GM12873 (cell line): Measurements from ENCODE around the gene PDX1.

Source experiments
- CTCF ChIP-seq: IDR thresholded peaks from 2 replicates; pipeline ENCODE4 v1.5.1; 2012; ENCODE audit warnings: low read depth, mild to moderate bottlenecking, moderate library complexity, low read length, control low read depth; ENCODE audit not compliant: insufficient read depth; ENCODE audit errors: missing control alignments

The PDX1 gene

GRCh38 chr13:27969866-27970229 is 50.0 kb downstream of the PDX1 start:
- no peak for TF ChIP-seq CTCF

GRCh38 chr13:27970382-27971235 is 50.8 kb downstream of the PDX1 start:
- no peak for TF ChIP-seq CTCF

GRCh38 chr13:27971236-27971645 is 51.4 kb downstream of the PDX1 start:
- no peak for TF ChIP-seq CTCF

GRCh38 chr13:27971776-27972477 is 52.1 kb downstream of the PDX1 start:
- TF ChIP-seq CTCF = no peak

GRCh38 chr13:27972478-27972820 is 52.6 kb downstream of the PDX1 start:
- no peak for TF ChIP-seq CTCF

GRCh38 chr13:27973291-27973690 is 53.5 kb downstream of the PDX1 start:
- TF ChIP-seq CTCF = no peak

GRCh38 chr13:27973961-27974662 is 54.3 kb downstream of the PDX1 start:
- no peak for TF ChIP-seq CTCF
